K562 (cell line): ENCODE results near the gene EAF2.

Experiments used
- ARID2 ChIP-seq: fragments of 450-650 bp; IDR thresholded peaks from 2 replicates; pipeline ENCODE4 v1.6.1; 2017; ENCODE audit warnings: antibody characterized with exemption, mild to moderate bottlenecking
- CTCF ChIP-seq, 3 experiments: IDR thresholded peaks in 2 of 3; conservative IDR thresholded peaks in 1 of 3; 2 replicates each; pipeline ENCODE4 v1.5.1; 2011 to 2012; ENCODE audit warnings: low read length in 3 of 3, mild to moderate bottlenecking in 3 of 3, control low read depth in 2 of 3, improper control_type of control experiment in 1 of 3, inconsistent platforms in 1 of 3, low read depth in 1 of 3, mixed read lengths in 1 of 3, moderate library complexity in 1 of 3; ENCODE audit not compliant: insufficient read depth in 2 of 3
- FOS ChIP-seq: IDR thresholded peaks from 3 replicates; pipeline ENCODE4 v1.6.1; 2011; ENCODE audit not compliant: insufficient read length; ENCODE audit errors: extremely low read depth
- MAFK ChIP-seq: IDR thresholded peaks from 2 replicates; pipeline ENCODE4 v1.6.1; 2011; ENCODE audit warnings: low read length, improper control_type of control experiment
- PHF20 ChIP-seq: fragments of 450-650 bp; IDR thresholded peaks from 2 replicates; pipeline ENCODE4 v1.6.1; 2018; ENCODE audit not compliant: partially characterized antibody
- POLR2A ChIP-seq: fragments of 450-650 bp; conservative IDR thresholded peaks from 2 replicates; pipeline ENCODE4 v1.6.1; 2016
- RFX5 ChIP-seq: IDR thresholded peaks from 2 replicates; pipeline ENCODE4 v1.6.1; 2011; ENCODE audit warnings: low read depth, mild to moderate bottlenecking, improper control_type of control experiment, low read length
- SMARCE1 ChIP-seq: fragments of 450-650 bp; IDR thresholded peaks from 2 replicates; pipeline ENCODE4 v1.7.1; 2016; ENCODE audit warnings: mild to moderate bottlenecking
- YBX1 ChIP-seq: fragments of 450-650 bp; IDR thresholded peaks from 2 replicates; pipeline ENCODE4 v1.7.1; 2016; ENCODE audit warnings: mild to moderate bottlenecking
- ZNF124 ChIP-seq: sonication (generic); formaldehyde crosslinking; IDR thresholded peaks from 2 replicates; pipeline ENCODE4 v1.8.1; 2022; ENCODE audit warnings: missing genetic modification reagents
- ZNF609 ChIP-seq: sonication (generic); formaldehyde crosslinking; IDR thresholded peaks from 2 replicates; pipeline ENCODE4 v1.8.1; 2023; ENCODE audit warnings: missing genetic modification reagents, mild to moderate bottlenecking, borderline replicate concordance

- TF ChIP-seq RFX5, result no peak
- no peak for TF ChIP-seq POLR2A
- TF ChIP-seq FOS, result no peak
- no peak for TF ChIP-seq ZNF124 (CRISPR knock-in tag)
- no peak for TF ChIP-seq PHF20
- no peak for TF ChIP-seq ZNF609
- no peak for TF ChIP-seq ARID2
- no peak for TF ChIP-seq SMARCE1
- TF ChIP-seq CTCF (IDR thresholded peaks at IDR 0.05 in 2 of 3, conservative IDR thresholded peaks at IDR 0.05 in 1 of 3; ENCODE audit: insufficient read depth in 2 of 3, low read depth in 1 of 3, low read length in 3 of 3), result no peak
- no peak for TF ChIP-seq MAFK
- TF ChIP-seq YBX1, result no peak
Observed at GRCh38 chr3:121926380-121926779, 91.4 kb downstream of the EAF2 start.
